Measurements from ENCODE around the gene DOCK11.

DNA sequence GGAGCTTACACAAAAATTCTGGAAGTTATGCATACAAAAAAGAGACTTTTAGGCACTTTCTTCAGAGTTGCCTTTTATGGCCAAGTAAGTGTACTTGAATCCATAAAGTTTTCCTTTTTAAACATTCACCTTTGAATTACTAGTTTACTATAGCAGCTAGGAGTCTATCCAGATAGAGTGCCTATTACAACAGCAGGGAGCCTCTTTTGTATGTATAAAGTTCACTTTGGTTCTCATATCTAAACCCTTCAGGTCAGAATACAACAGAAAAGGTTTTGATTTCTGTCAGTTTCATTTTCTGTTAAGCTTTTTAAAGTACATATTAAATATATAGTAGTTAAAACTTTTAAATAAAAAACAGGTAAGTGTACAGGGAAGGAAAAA lies 180.3 kb downstream of the DOCK11 start:
- no peak for TF ChIP-seq TAF1 (IDR thresholded peaks at IDR 0.05; ENCODE audit: borderline replicate concordance, low read depth, low read length)
- TF ChIP-seq, protein P1, sequence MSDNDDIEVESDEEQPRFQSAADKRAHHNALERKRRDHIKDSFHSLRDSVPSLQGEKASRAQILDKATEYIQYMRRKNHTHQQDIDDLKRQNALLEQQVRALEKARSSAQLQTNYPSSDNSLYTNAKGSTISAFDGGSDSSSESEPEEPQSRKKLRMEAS (IDR thresholded peaks at IDR 0.05; ENCODE audit: low read depth) = no peak
- TF ChIP-seq TEAD4 (IDR thresholded peaks at IDR 0.05; ENCODE audit: borderline replicate concordance, insufficient read depth) = no peak
- TF ChIP-seq, protein P2, sequence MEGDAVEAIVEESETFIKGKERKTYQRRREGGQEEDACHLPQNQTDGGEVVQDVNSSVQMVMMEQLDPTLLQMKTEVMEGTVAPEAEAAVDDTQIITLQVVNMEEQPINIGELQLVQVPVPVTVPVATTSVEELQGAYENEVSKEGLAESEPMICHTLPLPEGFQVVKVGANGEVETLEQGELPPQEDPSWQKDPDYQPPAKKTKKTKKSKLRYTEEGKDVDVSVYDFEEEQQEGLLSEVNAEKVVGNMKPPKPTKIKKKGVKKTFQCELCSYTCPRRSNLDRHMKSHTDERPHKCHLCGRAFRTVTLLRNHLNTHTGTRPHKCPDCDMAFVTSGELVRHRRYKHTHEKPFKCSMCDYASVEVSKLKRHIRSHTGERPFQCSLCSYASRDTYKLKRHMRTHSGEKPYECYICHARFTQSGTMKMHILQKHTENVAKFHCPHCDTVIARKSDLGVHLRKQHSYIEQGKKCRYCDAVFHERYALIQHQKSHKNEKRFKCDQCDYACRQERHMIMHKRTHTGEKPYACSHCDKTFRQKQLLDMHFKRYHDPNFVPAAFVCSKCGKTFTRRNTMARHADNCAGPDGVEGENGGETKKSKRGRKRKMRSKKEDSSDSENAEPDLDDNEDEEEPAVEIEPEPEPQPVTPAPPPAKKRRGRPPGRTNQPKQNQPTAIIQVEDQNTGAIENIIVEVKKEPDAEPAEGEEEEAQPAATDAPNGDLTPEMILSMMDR (IDR thresholded peaks at IDR 0.05) = no peak
- TF ChIP-seq RAD21 (IDR thresholded peaks at IDR 0.05; ENCODE audit: low read length) = no peak
- no peak for TF ChIP-seq EP300 (IDR thresholded peaks at IDR 0.05; ENCODE audit: borderline replicate concordance in 1 of 2, low read depth in 1 of 2, low read length in 1 of 2)
- no peak for TF ChIP-seq RFX5 (IDR thresholded peaks at IDR 0.05; ENCODE audit: low read length)
- TF ChIP-seq, protein P3, sequence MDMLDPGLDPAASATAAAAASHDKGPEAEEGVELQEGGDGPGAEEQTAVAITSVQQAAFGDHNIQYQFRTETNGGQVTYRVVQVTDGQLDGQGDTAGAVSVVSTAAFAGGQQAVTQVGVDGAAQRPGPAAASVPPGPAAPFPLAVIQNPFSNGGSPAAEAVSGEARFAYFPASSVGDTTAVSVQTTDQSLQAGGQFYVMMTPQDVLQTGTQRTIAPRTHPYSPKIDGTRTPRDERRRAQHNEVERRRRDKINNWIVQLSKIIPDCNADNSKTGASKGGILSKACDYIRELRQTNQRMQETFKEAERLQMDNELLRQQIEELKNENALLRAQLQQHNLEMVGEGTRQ (IDR thresholded peaks at IDR 0.05; ENCODE audit: borderline replicate concordance, low read depth, low read length) = no peak
- no peak for TF ChIP-seq ELF1 (IDR thresholded peaks at IDR 0.05)
- TF ChIP-seq, protein P4, sequence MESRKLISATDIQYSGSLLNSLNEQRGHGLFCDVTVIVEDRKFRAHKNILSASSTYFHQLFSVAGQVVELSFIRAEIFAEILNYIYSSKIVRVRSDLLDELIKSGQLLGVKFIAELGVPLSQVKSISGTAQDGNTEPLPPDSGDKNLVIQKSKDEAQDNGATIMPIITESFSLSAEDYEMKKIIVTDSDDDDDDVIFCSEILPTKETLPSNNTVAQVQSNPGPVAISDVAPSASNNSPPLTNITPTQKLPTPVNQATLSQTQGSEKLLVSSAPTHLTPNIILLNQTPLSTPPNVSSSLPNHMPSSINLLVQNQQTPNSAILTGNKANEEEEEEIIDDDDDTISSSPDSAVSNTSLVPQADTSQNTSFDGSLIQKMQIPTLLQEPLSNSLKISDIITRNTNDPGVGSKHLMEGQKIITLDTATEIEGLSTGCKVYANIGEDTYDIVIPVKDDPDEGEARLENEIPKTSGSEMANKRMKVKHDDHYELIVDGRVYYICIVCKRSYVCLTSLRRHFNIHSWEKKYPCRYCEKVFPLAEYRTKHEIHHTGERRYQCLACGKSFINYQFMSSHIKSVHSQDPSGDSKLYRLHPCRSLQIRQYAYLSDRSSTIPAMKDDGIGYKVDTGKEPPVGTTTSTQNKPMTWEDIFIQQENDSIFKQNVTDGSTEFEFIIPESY (IDR thresholded peaks at IDR 0.05; ENCODE audit: borderline replicate concordance, low read depth) = no peak
- TF ChIP-seq, protein P5, sequence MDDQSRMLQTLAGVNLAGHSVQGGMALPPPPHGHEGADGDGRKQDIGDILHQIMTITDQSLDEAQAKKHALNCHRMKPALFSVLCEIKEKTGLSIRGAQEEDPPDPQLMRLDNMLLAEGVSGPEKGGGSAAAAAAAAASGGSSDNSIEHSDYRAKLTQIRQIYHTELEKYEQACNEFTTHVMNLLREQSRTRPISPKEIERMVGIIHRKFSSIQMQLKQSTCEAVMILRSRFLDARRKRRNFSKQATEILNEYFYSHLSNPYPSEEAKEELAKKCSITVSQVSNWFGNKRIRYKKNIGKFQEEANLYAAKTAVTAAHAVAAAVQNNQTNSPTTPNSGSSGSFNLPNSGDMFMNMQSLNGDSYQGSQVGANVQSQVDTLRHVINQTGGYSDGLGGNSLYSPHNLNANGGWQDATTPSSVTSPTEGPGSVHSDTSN (IDR thresholded peaks at IDR 0.05) = no peak
